Smooth muscle cell (in vitro differentiated cells): ENCODE data around the gene CD53. TPM values are rescaled to one million over a fixed set of nuclear protein-coding genes. Genes with fewer than 3 reads are reported as not detected.

ENCODE experiments used
- DNase-seq: peaks from one replicate; lab custom pipeline; 2025; ENCODE audit not compliant: unreplicated experiment; lab: John Stamatoyannopoulos, UW
- H2AFZ ChIP-seq: fragments of 200-600 bp; sonication (generic); 2 replicates; pipeline ENCODE4 v1.6.0; 2016; ENCODE audit warnings: antibody characterized with exemption, low read depth, mild to moderate bottlenecking
- H3F3A ChIP-seq: fragments of 200-600 bp; sonication (generic); 2 replicates; pipeline ENCODE4 v1.6.0; 2017; ENCODE audit warnings: antibody characterized with exemption, low read depth
- H3K27ac ChIP-seq: fragments of 200-600 bp; sonication (generic); 2 replicates; pipeline ENCODE4 v1.5.1; 2016; ENCODE audit warnings: low read depth, mild to moderate bottlenecking
- H3K27me3 ChIP-seq: fragments of 200-600 bp; sonication (generic); 2 replicates; pipeline ENCODE4 v1.6.1; 2016; ENCODE audit warnings: low read depth, mild to moderate bottlenecking
- H3K36me3 ChIP-seq: fragments of 200-600 bp; sonication (generic); 2 replicates; pipeline ENCODE4 v1.5.1; 2016; ENCODE audit warnings: low read depth
- H3K4me1 ChIP-seq: fragments of 200-600 bp; sonication (generic); 2 replicates; pipeline ENCODE4 v1.5.1; 2016; ENCODE audit warnings: low read depth
- H3K4me2 ChIP-seq: fragments of 200-600 bp; sonication (generic); 2 replicates; pipeline ENCODE4 v1.6.0; 2016; ENCODE audit warnings: mild to moderate bottlenecking
- H3K4me3 ChIP-seq: fragments of 200-600 bp; sonication (generic); 2 replicates; pipeline ENCODE4 v1.5.1; 2016; ENCODE audit warnings: mild to moderate bottlenecking
- H3K79me2 ChIP-seq: fragments of 200-600 bp; sonication (generic); 2 replicates; pipeline ENCODE4 v1.6.0; 2016; ENCODE audit warnings: low read depth, mild to moderate bottlenecking
- H3K9ac ChIP-seq: fragments of 200-600 bp; sonication (generic); 2 replicates; pipeline ENCODE4 v1.6.0; 2016; ENCODE audit warnings: low read depth
- H3K9me3 ChIP-seq: fragments of 200-600 bp; sonication (generic); replicated peaks from 2 replicates; pipeline ENCODE4 v1.5.1; 2016; ENCODE audit warnings: low read depth
- H4K20me1 ChIP-seq: fragments of 200-600 bp; sonication (generic); 2 replicates; pipeline ENCODE4 v1.6.0; 2016; ENCODE audit warnings: low read depth
- CTCF ChIP-seq: fragments of 200-600 bp; sonication (generic); IDR thresholded peaks from 2 replicates; pipeline ENCODE4 v1.5.1; 2017; ENCODE audit warnings: borderline replicate concordance, mild to moderate bottlenecking, antibody characterized with exemption; ENCODE audit not compliant: insufficient read depth, poor library complexity, severe bottlenecking
- whole genome bisulfite sequencing: methylation state at CpG from one replicate; pipeline ENCODE4 v1.1.7; 2016; ENCODE audit warnings: low lambda C conversion rate; 5-methylcytosine and 5-hydroxymethylcytosine counted together
- polyA plus RNA-seq: library from polyadenylated mRNA; unstranded; fragments of >200 nt; fragmentation: Nextera tagmentation; extraction: Ambion mirVana; gene quantifications from 2 replicates; pipeline ENCODE4 v1.2.1, GENCODE V29; 2016
- total RNA-seq: library from RNA; depleted of rRNA; stranded (reverse); fragments of >200 nt; gene quantifications from 2 replicates; pipeline ENCODE4 v1.2.3, GENCODE V29; 2014

CD53 gene
- total and polyA plus RNA-seq, 2 experiments from 2014 or later: not detected

DNA sequence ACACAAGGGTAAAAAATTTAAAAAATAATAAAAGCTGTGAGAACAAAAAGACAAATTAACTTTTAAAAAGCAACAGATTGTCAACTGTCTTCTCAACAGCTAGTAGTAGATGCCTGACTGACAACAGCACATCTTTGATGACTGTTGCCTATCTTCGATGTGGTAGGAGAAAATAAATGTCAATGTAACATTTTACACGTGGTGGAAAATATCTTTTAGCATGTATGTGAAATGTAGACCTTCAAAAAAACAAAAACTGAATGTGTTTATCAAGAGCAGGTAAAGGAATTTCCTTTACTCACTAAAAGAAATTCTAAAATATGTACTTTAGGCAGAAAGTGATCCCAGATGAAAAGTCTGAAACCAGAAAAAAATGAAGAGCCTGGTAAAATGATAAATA is 42.9 kb downstream of the CD53 start:
- WGBS: 81% methylated on average over 2 of the region's 2 CpGs
- no peaks in the 10 kb centered on the region for H4K20me1 ChIP-seq
- H3K4me2 ChIP-seq: no peak overlapping the region
- H2AFZ ChIP-seq: no peak overlapping the region
- no peaks in the 10 kb centered on the region for H3K79me2 ChIP-seq
- no peaks in the 10 kb centered on the region for H3K4me1 ChIP-seq
- H3K9ac ChIP-seq: no peak overlapping the region
- H3F3A ChIP-seq: no peaks in the 10 kb centered on the region
- DNase-seq: no peak
- no peaks in the 10 kb centered on the region for H3K27me3 ChIP-seq
- H3K36me3 ChIP-seq: no peaks in the 10 kb centered on the region
- H3K4me3 ChIP-seq: no peak overlapping the region
- TF ChIP-seq CTCF: no peak
- no peaks in the 10 kb centered on the region for H3K9me3 ChIP-seq
- H3K27ac ChIP-seq: no peak overlapping the region

DNA sequence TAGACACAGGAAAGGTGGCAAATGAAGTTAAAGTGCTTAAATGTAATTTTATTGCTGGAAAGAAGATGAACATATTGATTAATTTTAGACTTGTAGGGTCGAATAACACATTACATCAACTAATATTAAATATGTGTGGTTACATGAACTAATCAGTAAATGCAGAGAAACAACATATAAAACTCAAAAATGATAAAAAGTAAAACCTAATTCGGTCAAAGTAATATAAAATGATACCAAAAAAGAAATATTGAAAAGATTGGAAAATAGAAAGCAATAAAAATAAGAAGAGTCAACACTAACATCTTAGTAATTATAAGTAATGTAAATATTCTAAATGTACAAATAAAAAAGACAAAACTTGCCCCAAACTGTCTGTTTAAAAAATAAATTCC is 43.3 kb downstream of the CD53 start:
- H2AFZ ChIP-seq: peak overlapping the region; percentile 12
- H3K79me2 ChIP-seq: no peaks in the 10 kb centered on the region
- H3K4me1 ChIP-seq: no peaks in the 10 kb centered on the region
- no peaks in the 10 kb centered on the region for H4K20me1 ChIP-seq
- no peaks in the 10 kb centered on the region for H3F3A ChIP-seq
- no peak overlapping the region for H3K4me3 ChIP-seq
- H3K36me3 ChIP-seq: no peaks in the 10 kb centered on the region
- 80% methylated on average over 2 of the region's 2 CpGs for WGBS
- no peaks in the 10 kb centered on the region for H3K27me3 ChIP-seq
- peak overlapping the region; percentile 45 for H3K27ac ChIP-seq
- DNase-seq: no peak
- TF ChIP-seq CTCF: no peak
- H3K9ac ChIP-seq: no peak overlapping the region
- H3K9me3 ChIP-seq: no peaks in the 10 kb centered on the region
- H3K4me2 ChIP-seq: no peak overlapping the region

DNA sequence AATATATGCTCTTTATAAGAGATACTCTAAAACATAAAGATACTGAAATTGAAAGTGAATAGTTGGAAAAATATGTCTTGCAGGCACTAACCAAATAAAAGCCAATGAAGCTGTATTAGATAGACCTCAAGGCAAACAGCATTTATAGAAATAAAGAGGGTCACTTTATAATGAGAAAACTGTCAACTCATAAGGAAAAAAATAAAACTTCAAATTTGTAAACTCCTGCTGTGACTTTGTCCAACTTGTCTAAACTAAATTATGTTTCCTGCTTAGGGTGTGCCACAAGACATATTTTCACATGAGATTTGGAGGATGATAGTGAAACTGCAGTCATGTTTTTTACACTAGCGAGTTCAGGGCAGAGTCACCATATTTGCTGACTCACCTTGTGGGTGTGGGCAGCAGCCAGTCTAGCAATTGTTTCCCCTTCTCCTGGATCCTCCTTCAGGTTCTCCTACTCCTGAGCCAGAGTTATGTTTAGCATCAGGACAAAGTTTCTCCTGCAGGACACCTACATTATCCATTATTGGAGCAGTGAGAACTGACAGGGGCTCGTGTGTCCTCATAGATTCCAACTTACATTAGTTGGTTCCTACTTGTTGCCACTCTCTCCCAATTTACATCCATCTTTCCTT is 43.8 kb downstream of the CD53 start:
- Histone ChIP-seq H3K9ac (no peak overlapping the region), H3K27me3 (no peaks in the 10 kb centered on the region), H3K9me3 (no peaks in the 10 kb centered on the region), H2AFZ (peak overlapping the region; percentile 12), H3K4me1 (no peaks in the 10 kb centered on the region), H3K4me3 (no peak overlapping the region), H3K79me2 (no peaks in the 10 kb centered on the region), H3K4me2 (peak overlapping the region; percentile 21), H4K20me1 (no peaks in the 10 kb centered on the region), H3K27ac (peak overlapping the region; percentile 45), H3F3A (no peaks in the 10 kb centered on the region), H3K36me3 (no peaks in the 10 kb centered on the region)
- TF ChIP-seq CTCF: no peak
- DNase-seq: no peak
- 53% methylated on average over 2 of the region's 2 CpGs for WGBS

GRCh38 chr1:110918016-110918415 is 45.1 kb downstream of the CD53 start:
- 77% methylated on average over 1 of the region's 1 CpG for WGBS
- no peak for DNase-seq
- H3K4me2 ChIP-seq: no peak overlapping the region

More at GRCh38 chr1:110918016-110918415, 45.1 kb downstream of the CD53 start:
- no peak overlapping the region for H3K27ac ChIP-seq
- H3K27me3 ChIP-seq: no peaks in the 10 kb centered on the region
- H3F3A ChIP-seq: no peaks in the 10 kb centered on the region
- H3K9ac ChIP-seq: no peak overlapping the region
- no peaks in the 10 kb centered on the region for H3K36me3 ChIP-seq
- H3K4me1 ChIP-seq: no peaks in the 10 kb centered on the region
- H3K9me3 ChIP-seq: no peaks in the 10 kb centered on the region
- H3K4me3 ChIP-seq: no peak overlapping the region
- H4K20me1 ChIP-seq: no peaks in the 10 kb centered on the region
- no peaks in the 10 kb centered on the region for H3K79me2 ChIP-seq
- no peak for TF ChIP-seq CTCF
- H2AFZ ChIP-seq: no peak overlapping the region
